ENCODE measurements around the gene THSD4.

The THSD4 gene

GRCh38 chr15:71414853-71415252 lies 299.6 kb downstream of the THSD4 start:
- Histone ChIP-seq H3K4me1 (ENCODE audit: low read length) (no peaks in the 10 kb centered on the region), H3K4me3 (ENCODE audit: low read length) (no peak overlapping the region)

GRCh38 chr15:71422530-71423259 lies 307.4 kb downstream of the THSD4 start:
- no peaks in the 10 kb centered on the region for H3K79me2 ChIP-seq (ENCODE audit: low read length)
- H3K36me3 ChIP-seq (replicated peaks; ENCODE audit: low read depth, low read length) = no peaks in the 10 kb centered on the region
- no peaks in the 10 kb centered on the region for H3K9me3 ChIP-seq (ENCODE audit: insufficient read depth, low read length)
- H2AFZ ChIP-seq (ENCODE audit: low read depth, low read length) = no peak overlapping the region
- no peak overlapping the region for H3K4me2 ChIP-seq (ENCODE audit: low read length)
- H3K9ac ChIP-seq (ENCODE audit: low read length) = no peak overlapping the region
- H3K27ac ChIP-seq (ENCODE audit: low read length) = no peak overlapping the region
- no peak overlapping the region for H3K4me3 ChIP-seq (ENCODE audit: low read length)
- no peaks in the 10 kb centered on the region for H4K20me1 ChIP-seq (ENCODE audit: insufficient read depth, low read length)
- TF ChIP-seq EZH2phosphoT487 (IDR thresholded peaks at IDR 0.05; ENCODE audit: low read depth) (no peak), CTCF (IDR thresholded peaks at IDR 0.05; ENCODE audit: low read depth, low read length) (no peak)
- no peaks in the 10 kb centered on the region for H3K4me1 ChIP-seq (ENCODE audit: low read length)
- peaks cover 5% of the 10 kb centered on the region; the same call in 1 of the 2 replicates for H3K27me3 ChIP-seq (ENCODE audit: low read depth, low read length)

More at GRCh38 chr15:71414853-71415252, 299.6 kb downstream of the THSD4 start:
- no peaks in the 10 kb centered on the region for H4K20me1 ChIP-seq (ENCODE audit: insufficient read depth, low read length)
- peaks cover 18% of the 10 kb centered on the region for H3K27me3 ChIP-seq (ENCODE audit: low read depth, low read length)
- no peak overlapping the region for H3K9ac ChIP-seq (ENCODE audit: low read length)
- H3K36me3 ChIP-seq (replicated peaks; ENCODE audit: low read depth, low read length) = no peaks in the 10 kb centered on the region
- H3K27ac ChIP-seq (ENCODE audit: low read length) = no peak overlapping the region
- no peaks in the 10 kb centered on the region for H3K79me2 ChIP-seq (ENCODE audit: low read length)
- no peak overlapping the region for H3K4me2 ChIP-seq (ENCODE audit: low read length)
- no peak overlapping the region for H2AFZ ChIP-seq (ENCODE audit: low read depth, low read length)
- no peaks in the 10 kb centered on the region for H3K9me3 ChIP-seq (ENCODE audit: insufficient read depth, low read length)
- TF ChIP-seq EZH2phosphoT487 (IDR thresholded peaks at IDR 0.05; ENCODE audit: low read depth) = no peak
- TF ChIP-seq CTCF (IDR thresholded peaks at IDR 0.05; ENCODE audit: low read depth, low read length) = no peak

- Histone ChIP-seq H3K27ac (ENCODE audit: low read length) (no peak overlapping the region), H2AFZ (ENCODE audit: low read depth, low read length) (no peak overlapping the region), H3K27me3 (ENCODE audit: low read depth, low read length) (peaks cover 2% of the 10 kb centered on the region; the same call in 1 of the 2 replicates), H3K79me2 (ENCODE audit: low read length) (no peaks in the 10 kb centered on the region), H3K4me3 (ENCODE audit: low read length) (no peak overlapping the region), H3K9ac (ENCODE audit: low read length) (no peak overlapping the region), H3K36me3 (replicated peaks; ENCODE audit: low read depth, low read length) (no peaks in the 10 kb centered on the region), H3K9me3 (ENCODE audit: insufficient read depth, low read length) (no peaks in the 10 kb centered on the region), H3K4me1 (ENCODE audit: low read length) (peaks cover 6% of the 10 kb centered on the region), H3K4me2 (ENCODE audit: low read length) (no peak overlapping the region), H4K20me1 (ENCODE audit: insufficient read depth, low read length) (no peaks in the 10 kb centered on the region)
- TF ChIP-seq EZH2phosphoT487 (IDR thresholded peaks at IDR 0.05; ENCODE audit: low read depth) = no peak
- no peak for TF ChIP-seq CTCF (IDR thresholded peaks at IDR 0.05; ENCODE audit: low read depth, low read length)
Observed at GRCh38 chr15:71424765-71425164, 309.5 kb downstream of the THSD4 start.

- Histone ChIP-seq H3K4me1 (ENCODE audit: low read length) (peaks cover 6% of the 10 kb centered on the region), H3K9ac (ENCODE audit: low read length) (no peak overlapping the region), H4K20me1 (ENCODE audit: insufficient read depth, low read length) (no peaks in the 10 kb centered on the region), H3K4me2 (ENCODE audit: low read length) (no peak overlapping the region), H2AFZ (ENCODE audit: low read depth, low read length) (no peak overlapping the region), H3K36me3 (replicated peaks; ENCODE audit: low read depth, low read length) (no peaks in the 10 kb centered on the region), H3K4me3 (ENCODE audit: low read length) (no peak overlapping the region), H3K79me2 (ENCODE audit: low read length) (no peaks in the 10 kb centered on the region), H3K27me3 (ENCODE audit: low read depth, low read length) (peaks cover 2% of the 10 kb centered on the region; the same call in 1 of the 2 replicates), H3K27ac (ENCODE audit: low read length) (no peak overlapping the region), H3K9me3 (ENCODE audit: insufficient read depth, low read length) (no peaks in the 10 kb centered on the region)
- TF ChIP-seq EZH2phosphoT487 (IDR thresholded peaks at IDR 0.05; ENCODE audit: low read depth) = no peak
- TF ChIP-seq CTCF (IDR thresholded peaks at IDR 0.05; ENCODE audit: low read depth, low read length) = no peak
Observed at GRCh38 chr15:71425388-71425787, 310.1 kb downstream of the THSD4 start.

Data from OCI-LY3 (cell line).